Fibroblast of gingiva (primary cell): ENCODE measurements around the gene SLC9A1.
"Not testable (repeated sequence)": the region's sequence is repeated elsewhere in the genome, so short reads cannot be mapped to it uniquely, and the experiment has no call there.

Experiments
- DNase-seq: peaks from one replicate; pipeline ENCODE4 v3.0.0-alpha.2; 2011; ENCODE audit warnings: low read depth

The SLC9A1 gene

GRCh38 chr1:27154991-27155781 is at the start of gene SLC9A1:
TSS of gene SLC9A1 (minus strand) at chr1:27155125. CDS start at chr1:27154334, 791 bp downstream.
- peak; percentile 91 for DNase-seq

- no peak for DNase-seq
These were observed 49.0 kb upstream of the SLC9A1 start for GRCh38 chr1:27203946-27204345.

GRCh38 chr1:27201295-27201694 is 46.4 kb upstream of the SLC9A1 start:
- no peak for DNase-seq

- no peak for DNase-seq
These were observed 38.3 kb upstream of the SLC9A1 start for GRCh38 chr1:27193194-27193593.

GRCh38 chr1:27192039-27192529 is 37.2 kb upstream of the SLC9A1 start:
- DNase-seq = no peak

- not testable (repeated sequence) for DNase-seq
These were observed 29.7 kb upstream of the SLC9A1 start for GRCh38 chr1:27184665-27185064.

GRCh38 chr1:27179979-27180378 is 25.1 kb upstream of the SLC9A1 start:
- no peak for DNase-seq

GRCh38 chr1:27179379-27179778 is 24.5 kb upstream of the SLC9A1 start:
- DNase-seq = peak; percentile 30

- DNase-seq = no peak
These were observed 22.0 kb upstream of the SLC9A1 start for GRCh38 chr1:27176954-27177353.

GRCh38 chr1:27176323-27176722 is 21.4 kb upstream of the SLC9A1 start:
- no peak for DNase-seq

GRCh38 chr1:27172992-27173391 is 18.1 kb upstream of the SLC9A1 start:
- not testable (repeated sequence) for DNase-seq

GRCh38 chr1:27166929-27167328 is 12.0 kb upstream of the SLC9A1 start:
- no peak for DNase-seq

GRCh38 chr1:27166351-27166802 is 11.5 kb upstream of the SLC9A1 start:
- no peak for DNase-seq

GRCh38 chr1:27163093-27163492 is 8.2 kb upstream of the SLC9A1 start:
- no peak for DNase-seq

GRCh38 chr1:27162090-27162489 is 7.2 kb upstream of the SLC9A1 start:
- no peak for DNase-seq

GRCh38 chr1:27161594-27161993 is 6.7 kb upstream of the SLC9A1 start:
- DNase-seq = no peak

GRCh38 chr1:27157194-27157593 is 2.3 kb upstream of the SLC9A1 start:
- DNase-seq = no peak

GRCh38 chr1:27154469-27154990 is 395 bp downstream of the SLC9A1 start:
- no peak for DNase-seq

- no peak for DNase-seq
These were observed 982 bp downstream of the SLC9A1 start for GRCh38 chr1:27153927-27154358.

GRCh38 chr1:27153549-27153886 is 1.4 kb downstream of the SLC9A1 start:
- DNase-seq = no peak

- DNase-seq = no peak
These were observed 1.9 kb downstream of the SLC9A1 start for GRCh38 chr1:27152829-27153548.

GRCh38 chr1:27152004-27152828 is 2.7 kb downstream of the SLC9A1 start:
- no peak for DNase-seq
